H1 (cell line): Measurements from ENCODE around the gene LRRC2. TPM values are rescaled to one million over a fixed set of nuclear protein-coding genes. Genes with fewer than 3 reads are reported as not detected.
A peak's percentile ranks its signal among the peaks of the same experiment; 100 is the strongest.

ENCODE experiments used
- BACH1 ChIP-seq: IDR thresholded peaks from 2 replicates; pipeline ENCODE4 v1.6.1; 2012; ENCODE audit warnings: low read length, improper control_type of control experiment
- BCL11A ChIP-seq, 2 experiments: IDR thresholded peaks; one replicate each; pipeline ENCODE4 v1.6.1; 2011; ENCODE audit warnings: low read depth in 2 of 2, low read length in 2 of 2, mild to moderate bottlenecking in 2 of 2
- CEBPB ChIP-seq: IDR thresholded peaks from 2 replicates; pipeline ENCODE4 v1.6.1; 2012; ENCODE audit warnings: low read depth, low read length
- EP300 ChIP-seq, 2 experiments: IDR thresholded peaks; 1 replicate in 1 of 2; 2 replicates in 1 of 2; pipeline ENCODE4 v1.6.1; 2011 to 2012; ENCODE audit warnings: low read depth in 2 of 2, low read length in 2 of 2, mild to moderate bottlenecking in 2 of 2, borderline replicate concordance in 1 of 2, inconsistent platforms in 1 of 2, moderate library complexity in 1 of 2
- HDAC6 ChIP-seq: IDR thresholded peaks from one replicate; pipeline ENCODE4 v1.7.1; 2012; ENCODE audit warnings: low read depth, mild to moderate bottlenecking, inconsistent platforms, low read length, moderate library complexity
- JUN ChIP-seq: IDR thresholded peaks from 2 replicates; pipeline ENCODE4 v1.6.1; 2011; ENCODE audit warnings: low read depth, mild to moderate bottlenecking, improper control_type of control experiment, low read length
- KDM4A ChIP-seq: IDR thresholded peaks from one replicate; pipeline ENCODE4 v1.7.1; 2012; ENCODE audit warnings: low read depth, mild to moderate bottlenecking, moderate library complexity, low read length, inconsistent platforms; ENCODE audit not compliant: severe bottlenecking
- MAFK ChIP-seq: IDR thresholded peaks from 2 replicates; pipeline ENCODE4 v1.6.1; 2012; ENCODE audit warnings: low read depth, mild to moderate bottlenecking, improper control_type of control experiment, low read length
- NANOG ChIP-seq: IDR thresholded peaks from 2 replicates; pipeline ENCODE4 v1.6.1; 2011; ENCODE audit warnings: low read length, low read depth, mild to moderate bottlenecking, inconsistent platforms; ENCODE audit not compliant: insufficient read depth, poor library complexity, severe bottlenecking
- NRF1 ChIP-seq: IDR thresholded peaks from 2 replicates; pipeline ENCODE4 v1.6.1; 2011; ENCODE audit warnings: mild to moderate bottlenecking, low read depth, low read length, improper control_type of control experiment
- POLR2A ChIP-seq, 2 experiments: IDR thresholded peaks; 1 replicate in 1 of 2; 2 replicates in 1 of 2; pipeline ENCODE4 v1.6.1; 2011; ENCODE audit warnings: low read depth in 2 of 2, low read length in 2 of 2, mild to moderate bottlenecking in 2 of 2; ENCODE audit errors: control extremely low read depth in 1 of 2
- SIRT6 ChIP-seq: IDR thresholded peaks from one replicate; pipeline ENCODE4 v1.7.1; 2012; ENCODE audit warnings: low read length, inconsistent platforms
- SP1 ChIP-seq: IDR thresholded peaks from 2 replicates; pipeline ENCODE4 v1.6.1; 2011; ENCODE audit warnings: low read depth, low read length
- SP4 ChIP-seq: IDR thresholded peaks from 2 replicates; pipeline ENCODE4 v1.6.1; 2012; ENCODE audit warnings: low read length, inconsistent platforms
- SRF ChIP-seq: IDR thresholded peaks from 2 replicates; pipeline ENCODE4 v1.6.1; 2011; ENCODE audit warnings: mild to moderate bottlenecking, low read depth, low read length, moderate library complexity
- TAF7 ChIP-seq: optimal IDR thresholded peaks from 2 replicates; pipeline ENCODE3; 2011; ENCODE audit warnings: low read depth, mild to moderate bottlenecking, inconsistent platforms, low read length, moderate library complexity, borderline replicate concordance
- TEAD4 ChIP-seq: IDR thresholded peaks from 2 replicates; pipeline ENCODE4 v1.6.1; 2012; ENCODE audit warnings: low read depth, low read length, inconsistent platforms, mixed read lengths
- USF2 ChIP-seq: IDR thresholded peaks from 2 replicates; pipeline ENCODE4 v1.6.1; 2011; ENCODE audit warnings: low read length, improper control_type of control experiment
- polyA plus RNA-seq, 7 experiments: library from polyadenylated mRNA; depleted of rRNA in 3 of 7; stranded (reverse) in 5 of 7; unstranded in 2 of 7; fragments of >200 nt in 5 of 7; fragments of 200-250 nt in 2 of 7; gene quantifications; 1 replicate in 5 of 7; 2 replicates in 1 of 7; 4 replicates in 1 of 7; pipeline versions ENCODE4 v1.2.1 to v1.2.3, GENCODE V29; 2011 to 2013; ENCODE audit warnings: missing spikeins in 2 of 7, mixed read lengths in 2 of 7
- total RNA-seq: library from RNA; stranded (reverse); fragmentation: NEBNext Ultra II Directional; extraction: Animal tissue kit (Norgen Biotek cat#: 25700); gene quantifications from 2 replicates; pipeline ENCODE4 v1.2.1, GENCODE V29; 2021
- TF ChIP-seq, protein P1 (sequence below), 3 experiments: IDR thresholded peaks; 1 replicate in 2 of 3; 2 replicates in 1 of 3; pipeline versions ENCODE4 v1.5.1 to v1.6.1; 2011; ENCODE audit warnings: low read length in 3 of 3, mild to moderate bottlenecking in 3 of 3, inconsistent platforms in 2 of 3, low read depth in 1 of 3, moderate library complexity in 1 of 3; ENCODE audit not compliant: insufficient read depth in 1 of 3; ENCODE audit errors: control extremely low read depth in 1 of 3
- TF ChIP-seq, protein P2 (sequence below): IDR thresholded peaks from 2 replicates; pipeline ENCODE4 v1.6.1; 2012; ENCODE audit warnings: low read length, inconsistent platforms

Gene LRRC2
- total and polyA plus RNA-seq, 2 of the 8 experiments (the other 6 are each of a cell fraction or from before 2014, with no cell fraction given) = 1.4 to 6.4 TPM

- TF ChIP-seq NANOG = no peak
- TF ChIP-seq USF2 = peak; percentile 37; the same call in 1 of the 2 replicates
- TF ChIP-seq, protein P1, sequence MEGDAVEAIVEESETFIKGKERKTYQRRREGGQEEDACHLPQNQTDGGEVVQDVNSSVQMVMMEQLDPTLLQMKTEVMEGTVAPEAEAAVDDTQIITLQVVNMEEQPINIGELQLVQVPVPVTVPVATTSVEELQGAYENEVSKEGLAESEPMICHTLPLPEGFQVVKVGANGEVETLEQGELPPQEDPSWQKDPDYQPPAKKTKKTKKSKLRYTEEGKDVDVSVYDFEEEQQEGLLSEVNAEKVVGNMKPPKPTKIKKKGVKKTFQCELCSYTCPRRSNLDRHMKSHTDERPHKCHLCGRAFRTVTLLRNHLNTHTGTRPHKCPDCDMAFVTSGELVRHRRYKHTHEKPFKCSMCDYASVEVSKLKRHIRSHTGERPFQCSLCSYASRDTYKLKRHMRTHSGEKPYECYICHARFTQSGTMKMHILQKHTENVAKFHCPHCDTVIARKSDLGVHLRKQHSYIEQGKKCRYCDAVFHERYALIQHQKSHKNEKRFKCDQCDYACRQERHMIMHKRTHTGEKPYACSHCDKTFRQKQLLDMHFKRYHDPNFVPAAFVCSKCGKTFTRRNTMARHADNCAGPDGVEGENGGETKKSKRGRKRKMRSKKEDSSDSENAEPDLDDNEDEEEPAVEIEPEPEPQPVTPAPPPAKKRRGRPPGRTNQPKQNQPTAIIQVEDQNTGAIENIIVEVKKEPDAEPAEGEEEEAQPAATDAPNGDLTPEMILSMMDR (IDR thresholded peaks at IDR 0.05; ENCODE audit: control extremely low read depth in 1 of 3, insufficient read depth in 1 of 3, low read depth in 1 of 3, low read length in 3 of 3) = peak; percentile 100
- no peak for TF ChIP-seq SP1
- TF ChIP-seq HDAC6 = no peak
- no peak for TF ChIP-seq BCL11A (IDR thresholded peaks at IDR 0.05; ENCODE audit: low read depth in 2 of 2, low read length in 2 of 2)
- TF ChIP-seq MAFK = no peak
- TF ChIP-seq, protein P2, sequence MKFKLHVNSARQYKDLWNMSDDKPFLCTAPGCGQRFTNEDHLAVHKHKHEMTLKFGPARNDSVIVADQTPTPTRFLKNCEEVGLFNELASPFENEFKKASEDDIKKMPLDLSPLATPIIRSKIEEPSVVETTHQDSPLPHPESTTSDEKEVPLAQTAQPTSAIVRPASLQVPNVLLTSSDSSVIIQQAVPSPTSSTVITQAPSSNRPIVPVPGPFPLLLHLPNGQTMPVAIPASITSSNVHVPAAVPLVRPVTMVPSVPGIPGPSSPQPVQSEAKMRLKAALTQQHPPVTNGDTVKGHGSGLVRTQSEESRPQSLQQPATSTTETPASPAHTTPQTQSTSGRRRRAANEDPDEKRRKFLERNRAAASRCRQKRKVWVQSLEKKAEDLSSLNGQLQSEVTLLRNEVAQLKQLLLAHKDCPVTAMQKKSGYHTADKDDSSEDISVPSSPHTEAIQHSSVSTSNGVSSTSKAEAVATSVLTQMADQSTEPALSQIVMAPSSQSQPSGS = 0 out of 2 replicates have a peak, but pooled peaks have one; percentile 47
- peak; percentile 24; the same call in 1 of the 2 replicates for TF ChIP-seq TEAD4
- 0 out of 2 replicates have a peak, but pooled peaks have one; percentile 27 for TF ChIP-seq CEBPB
- no peak for TF ChIP-seq POLR2A (IDR thresholded peaks at IDR 0.05; ENCODE audit: control extremely low read depth in 1 of 2, low read depth in 2 of 2, low read length in 2 of 2)
- peak; percentile 50 for TF ChIP-seq SRF
- no peak for TF ChIP-seq BACH1
- TF ChIP-seq EP300 (IDR thresholded peaks at IDR 0.05; ENCODE audit: borderline replicate concordance in 1 of 2, low read depth in 2 of 2, low read length in 2 of 2) = peak; percentile 10 to 47; a peak in 2 of 3 replicates
- TF ChIP-seq NRF1 = no peak
- no peak for TF ChIP-seq JUN
- TF ChIP-seq SP4 = peak; percentile 59; the same call in 1 of the 2 replicates
- peak; percentile 52 for TF ChIP-seq TAF7
- TF ChIP-seq KDM4A = no peak
- TF ChIP-seq SIRT6 = no peak
Measured at GRCh38 chr3:46488735-46489361, 77.3 kb downstream of the LRRC2 start (continued).
